ENCODE measurements around the gene TTN. TPM values are rescaled to one million over a fixed set of nuclear protein-coding genes. Genes with fewer than 3 reads are reported as not detected.

Gene TTN
- total and polyA plus RNA-seq, 2 of the 4 experiments (the other 2 are of a cell fraction) = 0.02 to 0.18 TPM

DNA sequence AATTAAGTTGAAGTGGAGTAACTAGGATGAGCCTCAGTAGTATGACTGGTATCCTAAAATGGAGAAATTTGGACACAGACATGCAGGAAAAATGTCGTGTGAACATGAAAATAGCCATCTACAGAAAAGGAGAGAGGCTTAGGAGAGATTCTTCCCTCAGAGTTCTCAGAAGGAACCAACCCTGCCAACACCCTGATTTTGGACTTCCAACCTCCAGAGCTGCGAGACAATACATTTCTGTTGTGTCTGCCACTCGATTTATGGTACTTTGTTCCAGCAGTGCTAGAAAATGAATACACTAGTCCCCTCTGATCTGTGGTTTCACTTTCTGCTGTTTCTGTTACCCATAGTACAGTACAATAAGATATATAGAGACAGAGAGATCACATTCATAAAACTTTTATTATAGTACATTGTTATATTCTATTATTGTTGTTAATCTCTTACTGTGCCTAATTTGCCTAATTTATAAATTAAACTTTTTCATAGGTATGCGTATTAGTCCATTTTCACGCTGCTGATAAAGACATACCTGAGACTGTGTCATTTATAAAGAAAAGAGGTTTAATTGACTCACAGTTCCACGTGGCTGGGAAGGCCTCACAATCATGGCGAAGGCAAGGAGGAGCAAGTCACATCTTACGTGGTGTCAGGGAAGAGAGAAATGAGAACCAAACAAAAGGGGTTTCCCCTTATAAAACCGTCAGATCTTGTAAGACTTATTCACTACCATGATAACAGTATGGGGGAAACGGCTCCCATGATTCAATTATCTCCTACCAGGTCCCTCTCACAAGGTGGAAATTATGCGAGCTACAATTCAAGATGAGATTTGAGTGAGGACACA lies 285.7 kb downstream of the TTN start (continued):
- TF ChIP-seq MAFK (IDR thresholded peaks at IDR 0.05; ENCODE audit: low read depth, low read length) = no peak

DNA sequence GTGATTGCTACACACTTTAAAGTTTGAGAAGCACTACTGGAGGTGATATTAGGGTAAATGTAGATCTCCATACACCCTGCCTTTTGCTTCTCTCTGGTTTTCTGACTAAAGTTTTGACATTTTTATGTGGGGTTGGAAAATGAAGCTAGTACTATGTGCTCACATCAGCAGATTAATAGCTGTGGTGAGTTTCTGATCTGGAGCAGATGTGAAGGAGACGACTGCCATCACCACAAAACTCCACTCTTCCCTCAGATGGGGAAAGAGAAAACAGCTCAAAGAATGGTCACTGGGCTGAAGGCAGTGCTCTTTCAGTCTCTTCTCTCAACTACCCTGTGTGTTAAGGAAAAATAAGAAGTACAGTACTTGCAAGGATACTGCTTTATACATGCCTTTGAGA lies 289.7 kb downstream of the TTN start:
- Histone ChIP-seq H3K4me1 (ENCODE audit: control insufficient read depth, insufficient read depth, low read length) (peaks cover 2% of the 10 kb centered on the region; the same call in 1 of the 2 replicates), H4K8ac (ENCODE audit: low read depth in 2 of 2, low read length in 2 of 2) (no peak overlapping the region), H2BK15ac (ENCODE audit: low read depth, low read length) (no peak overlapping the region), H3K27me3 (ENCODE audit: control insufficient read depth, insufficient read depth, low read length) (no peaks in the 10 kb centered on the region), H4K91ac (ENCODE audit: insufficient read depth, low read depth, low read length) (no peak overlapping the region), H2BK20ac (ENCODE audit: low read depth, low read length) (no peak overlapping the region), H3K79me1 (ENCODE audit: low read depth in 1 of 2, low read length in 2 of 2) (no peaks in the 10 kb centered on the region; a peak in 1 of 4 replicates), H2BK5ac (ENCODE audit: low read depth, low read length, poor library complexity, severe bottlenecking) (no peak overlapping the region), H3K4me3 (ENCODE audit: insufficient read depth, low read depth, low read length) (no peak overlapping the region), H2BK120ac (ENCODE audit: low read depth, low read length) (no peak overlapping the region), H3K36me3 (ENCODE audit: control insufficient read depth, insufficient read depth, low read length) (0 out of 2 replicates have a peak, but pooled peaks cover 5% of the 10 kb centered on the region), H2AK9ac (replicated peaks; ENCODE audit: low read depth, low read length, poor library complexity) (no peak overlapping the region), H3K18ac (ENCODE audit: low read depth, low read length) (no peak overlapping the region), H3K4ac (ENCODE audit: low read depth, low read length) (no peak overlapping the region), H3K27ac (ENCODE audit: insufficient read depth, low read length) (no peak overlapping the region), H3K9me3 (ENCODE audit: control insufficient read depth, insufficient read depth, low read length) (no peaks in the 10 kb centered on the region), H3K9me1 (ENCODE audit: insufficient read depth, low read length) (0 out of 2 replicates have a peak, but pooled peaks cover 6% of the 10 kb centered on the region), H2AFZ (replicated peaks; ENCODE audit: low read length, poor library complexity) (no peak overlapping the region), H2AK5ac (ENCODE audit: low read depth, low read length) (no peak overlapping the region), H4K5ac (ENCODE audit: low read depth, low read length) (no peak overlapping the region), H3K23ac (ENCODE audit: low read depth, low read length) (no peak overlapping the region), H4K20me1 (ENCODE audit: insufficient read depth, low read length) (no peaks in the 10 kb centered on the region), H3K9ac (ENCODE audit: low read depth, low read length) (no peak overlapping the region), H3K14ac (replicated peaks; ENCODE audit: low read depth, low read length) (no peak overlapping the region), H3K4me2 (ENCODE audit: low read depth, low read length) (no peak overlapping the region), H3K56ac (ENCODE audit: extremely low read depth, insufficient read depth, low read length) (no peak overlapping the region)
- in situ Hi-C loops (cut with MboI; ENCODE audit: low sequenced_read_pairs) (no loop called here), intact Hi-C loops (cut with micrococcal nuclease) (no loop called here), dilution Hi-C loops (cut with HindIII; ENCODE audit: low sequenced_read_pairs, unreplicated experiment) (no loop called here)
- no CpG with 5 or more reads among the region's 1 CpG for WGBS, 2 experiments (ENCODE audit: extremely low coverage in 2 of 2, insufficient read length in 1 of 2)
- no TSS peak for BruUV-seq (replicated peaks)
- DNase-seq (no peak), ATAC-seq (ENCODE audit: low read depth) (no peak)
- CTCF ChIA-PET = no interaction called here
- POLR2A ChIA-PET (ENCODE audit: unreplicated experiment) = no interaction called here
- TF ChIP-seq, protein P1, sequence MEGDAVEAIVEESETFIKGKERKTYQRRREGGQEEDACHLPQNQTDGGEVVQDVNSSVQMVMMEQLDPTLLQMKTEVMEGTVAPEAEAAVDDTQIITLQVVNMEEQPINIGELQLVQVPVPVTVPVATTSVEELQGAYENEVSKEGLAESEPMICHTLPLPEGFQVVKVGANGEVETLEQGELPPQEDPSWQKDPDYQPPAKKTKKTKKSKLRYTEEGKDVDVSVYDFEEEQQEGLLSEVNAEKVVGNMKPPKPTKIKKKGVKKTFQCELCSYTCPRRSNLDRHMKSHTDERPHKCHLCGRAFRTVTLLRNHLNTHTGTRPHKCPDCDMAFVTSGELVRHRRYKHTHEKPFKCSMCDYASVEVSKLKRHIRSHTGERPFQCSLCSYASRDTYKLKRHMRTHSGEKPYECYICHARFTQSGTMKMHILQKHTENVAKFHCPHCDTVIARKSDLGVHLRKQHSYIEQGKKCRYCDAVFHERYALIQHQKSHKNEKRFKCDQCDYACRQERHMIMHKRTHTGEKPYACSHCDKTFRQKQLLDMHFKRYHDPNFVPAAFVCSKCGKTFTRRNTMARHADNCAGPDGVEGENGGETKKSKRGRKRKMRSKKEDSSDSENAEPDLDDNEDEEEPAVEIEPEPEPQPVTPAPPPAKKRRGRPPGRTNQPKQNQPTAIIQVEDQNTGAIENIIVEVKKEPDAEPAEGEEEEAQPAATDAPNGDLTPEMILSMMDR (conservative IDR thresholded peaks at IDR 0.05; ENCODE audit: low read depth, low read length) = no peak
- TF ChIP-seq BHLHE40 (IDR thresholded peaks at IDR 0.05; ENCODE audit: low read depth, low read length) (no peak), RCOR1 (IDR thresholded peaks at IDR 0.05; ENCODE audit: insufficient replicate concordance, low read length) (no peak), RAD21 (IDR thresholded peaks at IDR 0.05; ENCODE audit: low read length) (no peak)

All from IMR-90 (cell line).